ENCODE data around the gene OGFOD1. TPM values are rescaled to one million over a fixed set of nuclear protein-coding genes. Genes with fewer than 3 reads are reported as not detected.

Gene OGFOD1
- total and polyA plus RNA-seq, 9 of the 15 experiments (the other 6 are each of a cell fraction or from before 2014, with no cell fraction given) = 60.4 to 134 (median 85.8) TPM

DNA sequence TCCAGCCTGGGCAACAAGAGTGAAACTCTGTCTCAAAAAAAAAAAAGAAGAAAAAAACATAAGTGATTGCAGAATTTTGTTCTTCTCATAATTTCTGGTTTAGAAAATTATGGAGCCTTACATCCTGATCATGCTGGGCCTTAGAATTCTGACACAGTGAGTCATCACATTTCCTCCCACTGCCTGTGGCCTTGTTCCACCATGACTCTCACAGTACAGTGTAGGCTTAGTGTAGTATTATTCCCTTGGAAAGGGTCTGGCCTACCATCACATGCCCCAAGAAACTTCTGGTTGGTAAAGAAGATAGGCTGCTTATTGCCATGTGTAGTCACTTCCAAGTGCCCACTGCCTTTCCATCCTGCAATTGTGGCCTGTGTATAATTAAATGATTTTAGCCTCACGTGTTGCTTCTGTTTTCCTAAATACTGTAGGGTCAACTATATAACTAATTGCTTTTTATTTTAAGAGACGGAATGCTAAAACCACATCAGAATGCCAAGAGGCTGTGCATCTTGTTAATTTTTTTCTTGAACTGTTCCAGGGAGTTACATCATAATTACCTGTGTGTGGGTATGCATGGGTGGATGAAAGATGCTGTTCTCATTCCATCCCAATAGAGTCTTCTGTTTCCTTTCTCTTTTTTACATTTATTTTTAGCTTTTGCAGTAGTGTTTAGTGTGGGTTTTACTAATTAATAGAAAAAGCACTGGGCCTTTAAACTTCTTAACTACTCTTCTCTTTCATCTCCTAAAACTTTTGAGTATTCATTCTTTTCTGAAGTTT, 25.9 kb downstream of the OGFOD1 start (continued):
- no peak for TF ChIP-seq SUPT5H (IDR thresholded peaks at IDR 0.05)
- TF ChIP-seq ARID1B (IDR thresholded peaks at IDR 0.05) = peak; percentile 29; the same call in 1 of the 2 replicates
- TF ChIP-seq, protein P1, sequence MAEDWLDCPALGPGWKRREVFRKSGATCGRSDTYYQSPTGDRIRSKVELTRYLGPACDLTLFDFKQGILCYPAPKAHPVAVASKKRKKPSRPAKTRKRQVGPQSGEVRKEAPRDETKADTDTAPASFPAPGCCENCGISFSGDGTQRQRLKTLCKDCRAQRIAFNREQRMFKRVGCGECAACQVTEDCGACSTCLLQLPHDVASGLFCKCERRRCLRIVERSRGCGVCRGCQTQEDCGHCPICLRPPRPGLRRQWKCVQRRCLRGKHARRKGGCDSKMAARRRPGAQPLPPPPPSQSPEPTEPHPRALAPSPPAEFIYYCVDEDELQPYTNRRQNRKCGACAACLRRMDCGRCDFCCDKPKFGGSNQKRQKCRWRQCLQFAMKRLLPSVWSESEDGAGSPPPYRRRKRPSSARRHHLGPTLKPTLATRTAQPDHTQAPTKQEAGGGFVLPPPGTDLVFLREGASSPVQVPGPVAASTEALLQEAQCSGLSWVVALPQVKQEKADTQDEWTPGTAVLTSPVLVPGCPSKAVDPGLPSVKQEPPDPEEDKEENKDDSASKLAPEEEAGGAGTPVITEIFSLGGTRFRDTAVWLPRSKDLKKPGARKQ (CRISPR knock-in tag; IDR thresholded peaks at IDR 0.05) = no peak
- peak; percentile 77 for TF ChIP-seq ZNF584 (CRISPR knock-in tag; IDR thresholded peaks at IDR 0.05; ENCODE audit: low read depth)
- peak; percentile 50 for TF ChIP-seq NFE2L1 (tag; IDR thresholded peaks at IDR 0.05; ENCODE audit: borderline replicate concordance, low read depth)
- no peak for TF ChIP-seq SMAD3 (CRISPR knock-in tag; conservative IDR thresholded peaks at IDR 0.05)
- TF ChIP-seq, protein P2, sequence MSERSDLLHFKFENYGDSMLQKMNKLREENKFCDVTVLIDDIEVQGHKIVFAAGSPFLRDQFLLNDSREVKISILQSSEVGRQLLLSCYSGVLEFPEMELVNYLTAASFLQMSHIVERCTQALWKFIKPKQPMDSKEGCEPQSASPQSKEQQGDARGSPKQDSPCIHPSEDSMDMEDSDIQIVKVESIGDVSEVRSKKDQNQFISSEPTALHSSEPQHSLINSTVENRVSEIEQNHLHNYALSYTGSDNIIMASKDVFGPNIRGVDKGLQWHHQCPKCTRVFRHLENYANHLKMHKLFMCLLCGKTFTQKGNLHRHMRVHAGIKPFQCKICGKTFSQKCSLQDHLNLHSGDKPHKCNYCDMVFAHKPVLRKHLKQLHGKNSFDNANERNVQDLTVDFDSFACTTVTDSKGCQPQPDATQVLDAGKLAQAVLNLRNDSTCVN (CRISPR knock-in tag; IDR thresholded peaks at IDR 0.05) = no peak
- no peak for TF ChIP-seq MTA2 (IDR thresholded peaks at IDR 0.05; ENCODE audit: low read depth)
- TF ChIP-seq NFE2 (IDR thresholded peaks at IDR 0.05; ENCODE audit: low read depth) = peak; percentile 81
- TF ChIP-seq MAFF (IDR thresholded peaks at IDR 0.05; ENCODE audit: low read length) = peak; percentile 41; the same call in 1 of the 2 replicates
- TF ChIP-seq SRSF9 (IDR thresholded peaks at IDR 0.05; ENCODE audit: borderline replicate concordance, low read depth, low read length) = no peak
- no peak for TF ChIP-seq SMAD1 (IDR thresholded peaks at IDR 0.05; ENCODE audit: low read depth, low read length, partially characterized antibody)
- TF ChIP-seq JUND (IDR thresholded peaks at IDR 0.05; ENCODE audit: borderline replicate concordance, low read depth, low read length) = peak; percentile 82; the same call in 1 of the 2 replicates
- TF ChIP-seq JUND (tag; IDR thresholded peaks at IDR 0.05; ENCODE audit: borderline replicate concordance, low read depth, low read length) = peak; percentile 83
- no peak for TF ChIP-seq RFX7 (CRISPR knock-in tag; IDR thresholded peaks at IDR 0.05)
- TF ChIP-seq, protein P3, sequence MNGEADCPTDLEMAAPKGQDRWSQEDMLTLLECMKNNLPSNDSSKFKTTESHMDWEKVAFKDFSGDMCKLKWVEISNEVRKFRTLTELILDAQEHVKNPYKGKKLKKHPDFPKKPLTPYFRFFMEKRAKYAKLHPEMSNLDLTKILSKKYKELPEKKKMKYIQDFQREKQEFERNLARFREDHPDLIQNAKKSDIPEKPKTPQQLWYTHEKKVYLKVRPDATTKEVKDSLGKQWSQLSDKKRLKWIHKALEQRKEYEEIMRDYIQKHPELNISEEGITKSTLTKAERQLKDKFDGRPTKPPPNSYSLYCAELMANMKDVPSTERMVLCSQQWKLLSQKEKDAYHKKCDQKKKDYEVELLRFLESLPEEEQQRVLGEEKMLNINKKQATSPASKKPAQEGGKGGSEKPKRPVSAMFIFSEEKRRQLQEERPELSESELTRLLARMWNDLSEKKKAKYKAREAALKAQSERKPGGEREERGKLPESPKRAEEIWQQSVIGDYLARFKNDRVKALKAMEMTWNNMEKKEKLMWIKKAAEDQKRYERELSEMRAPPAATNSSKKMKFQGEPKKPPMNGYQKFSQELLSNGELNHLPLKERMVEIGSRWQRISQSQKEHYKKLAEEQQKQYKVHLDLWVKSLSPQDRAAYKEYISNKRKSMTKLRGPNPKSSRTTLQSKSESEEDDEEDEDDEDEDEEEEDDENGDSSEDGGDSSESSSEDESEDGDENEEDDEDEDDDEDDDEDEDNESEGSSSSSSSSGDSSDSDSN (IDR thresholded peaks at IDR 0.05; ENCODE audit: borderline replicate concordance in 1 of 2, low read depth in 2 of 2, low read length in 2 of 2) = 0 out of 4 replicates have a peak, but pooled peaks of 1 of the 2 experiments have one; percentile 23
- TF ChIP-seq, protein P4, sequence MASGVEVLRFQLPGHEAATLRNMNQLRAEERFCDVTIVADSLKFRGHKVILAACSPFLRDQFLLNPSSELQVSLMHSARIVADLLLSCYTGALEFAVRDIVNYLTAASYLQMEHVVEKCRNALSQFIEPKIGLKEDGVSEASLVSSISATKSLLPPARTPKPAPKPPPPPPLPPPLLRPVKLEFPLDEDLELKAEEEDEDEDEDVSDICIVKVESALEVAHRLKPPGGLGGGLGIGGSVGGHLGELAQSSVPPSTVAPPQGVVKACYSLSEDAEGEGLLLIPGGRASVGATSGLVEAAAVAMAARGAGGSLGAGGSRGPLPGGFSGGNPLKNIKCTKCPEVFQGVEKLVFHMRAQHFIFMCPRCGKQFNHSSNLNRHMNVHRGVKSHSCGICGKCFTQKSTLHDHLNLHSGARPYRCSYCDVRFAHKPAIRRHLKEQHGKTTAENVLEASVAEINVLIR (CRISPR knock-in tag; IDR thresholded peaks at IDR 0.05) = no peak
- no peak for TF ChIP-seq TCFL5 (CRISPR knock-in tag; conservative IDR thresholded peaks at IDR 0.05)
- TF ChIP-seq RFX5 (IDR thresholded peaks at IDR 0.05; ENCODE audit: low read depth, low read length) = no peak
- TF ChIP-seq C11orf30 (IDR thresholded peaks at IDR 0.05; ENCODE audit: low read depth) = peak; percentile 83
- no peak for TF ChIP-seq ZNF79 (CRISPR knock-in tag; IDR thresholded peaks at IDR 0.05; ENCODE audit: low read depth)
- 0 out of 2 replicates have a peak, but pooled peaks have one; percentile 15 for TF ChIP-seq GTF2E2 (tag; IDR thresholded peaks at IDR 0.05)
